Trophoblast cell (in vitro differentiated cells and primary cell): Measurements from ENCODE around the gene ITGA11.

Source experiments
- DNase-seq, 2 donors: peaks; one replicate each; pipeline ENCODE4 v3.0.0-alpha.2; 2016
- H2AFZ ChIP-seq: 2 replicates; pipeline ENCODE4 v1.6.1; 2013; ENCODE audit warnings: low read length, moderate library complexity, mild to moderate bottlenecking; ENCODE audit not compliant: insufficient read depth, poor library complexity
- H2AK5ac ChIP-seq: 2 replicates; pipeline ENCODE4 v1.6.1; 2013; ENCODE audit warnings: mild to moderate bottlenecking, low read length
- H2BK120ac ChIP-seq: 2 replicates; pipeline ENCODE4 v1.6.1; 2013; ENCODE audit warnings: low read length, mild to moderate bottlenecking, moderate library complexity; ENCODE audit not compliant: insufficient read depth, poor library complexity
- H2BK12ac ChIP-seq: 2 replicates; pipeline ENCODE4 v1.6.1; 2013; ENCODE audit warnings: mild to moderate bottlenecking, low read length, moderate library complexity
- H2BK5ac ChIP-seq: 2 replicates; pipeline ENCODE4 v1.6.1; 2013; ENCODE audit warnings: low read length, low read depth, moderate library complexity, mild to moderate bottlenecking; ENCODE audit not compliant: poor library complexity
- H3K14ac ChIP-seq: 2 replicates; pipeline ENCODE4 v1.6.1; 2013; ENCODE audit warnings: mild to moderate bottlenecking, low read length
- H3K18ac ChIP-seq: 2 replicates; pipeline ENCODE4 v1.6.1; 2013; ENCODE audit warnings: mild to moderate bottlenecking, low read length
- H3K23ac ChIP-seq: 2 replicates; pipeline ENCODE4 v1.6.1; 2013; ENCODE audit warnings: low read length
- H3K27ac ChIP-seq: 2 replicates; pipeline ENCODE4 v1.5.1; 2013; ENCODE audit warnings: low read depth, mild to moderate bottlenecking, inconsistent platforms, low read length, moderate library complexity
- H3K27me3 ChIP-seq: 2 replicates; pipeline ENCODE4 v1.6.1; 2013; ENCODE audit warnings: inconsistent platforms, mild to moderate bottlenecking, low read length, moderate library complexity; ENCODE audit not compliant: insufficient read depth
- H3K36me3 ChIP-seq, 2 experiments: 1 replicate in 1 of 2; 2 replicates in 1 of 2; pipeline ENCODE4 v1.6.1; 2013; ENCODE audit warnings: low read length in 2 of 2, mild to moderate bottlenecking in 2 of 2, moderate library complexity in 1 of 2; ENCODE audit not compliant: insufficient read depth in 2 of 2, control insufficient read depth in 1 of 2
- H3K4ac ChIP-seq: 2 replicates; pipeline ENCODE4 v1.6.1; 2013; ENCODE audit warnings: low read depth, mild to moderate bottlenecking, low read length, moderate library complexity
- H3K4me1 ChIP-seq, 2 experiments: 1 replicate in 1 of 2; 2 replicates in 1 of 2; pipeline ENCODE4 v1.6.1; 2013; ENCODE audit warnings: low read length in 2 of 2, mild to moderate bottlenecking in 2 of 2, moderate library complexity in 1 of 2; ENCODE audit not compliant: insufficient read depth in 2 of 2, control insufficient read depth in 1 of 2
- H3K4me2 ChIP-seq: 2 replicates; pipeline ENCODE4 v1.6.1; 2013; ENCODE audit warnings: inconsistent platforms, mild to moderate bottlenecking, low read length, moderate library complexity
- H3K4me3 ChIP-seq: 2 replicates; pipeline ENCODE4 v1.5.1; 2013; ENCODE audit warnings: mild to moderate bottlenecking, low read depth, low read length, inconsistent platforms
- H3K79me1 ChIP-seq: one replicate; pipeline ENCODE4 v1.6.1; 2013; ENCODE audit warnings: low read length
- H3K79me2 ChIP-seq: 2 replicates; pipeline ENCODE4 v1.6.1; 2013; ENCODE audit warnings: low read length, mild to moderate bottlenecking; ENCODE audit not compliant: control insufficient read depth, insufficient read depth, poor library complexity
- H3K9ac ChIP-seq: 2 replicates; pipeline ENCODE4 v1.6.1; 2013; ENCODE audit warnings: mild to moderate bottlenecking, low read length
- H3K9me3 ChIP-seq: 2 replicates; pipeline ENCODE4 v1.6.1; 2013; ENCODE audit warnings: low read depth, mild to moderate bottlenecking, control low read depth, inconsistent platforms, low read length; ENCODE audit not compliant: insufficient read depth
- H4K12ac ChIP-seq: 2 replicates; pipeline ENCODE4 v1.6.1; 2013; ENCODE audit warnings: low read depth, mild to moderate bottlenecking, low read length, moderate library complexity
- H4K8ac ChIP-seq: 2 replicates; pipeline ENCODE4 v1.6.1; 2013; ENCODE audit warnings: low read depth, mild to moderate bottlenecking, low read length, moderate library complexity
- H4K91ac ChIP-seq: one replicate; pipeline ENCODE4 v1.6.1; 2013; ENCODE audit warnings: low read depth, mild to moderate bottlenecking, low read length, moderate library complexity
- WGBS: extraction: QIAGEN DNeasy Blood & Tissue Kit; methylation state at CpG from one replicate; pipeline ENCODE4 v1.1.7; 2013; ENCODE audit warnings: missing lambda C conversion rate; ENCODE audit not compliant: insufficient read length, insufficient coverage; ENCODE audit errors: extremely low coverage; 5-methylcytosine and 5-hydroxymethylcytosine counted together

The ITGA11 gene

GRCh38 chr15:68431037-68431791 is 749 bp downstream of the ITGA11 start:
- WGBS, result no CpG with 5 or more reads among the region's 69 CpGs
- no peak overlapping the region for H2BK5ac ChIP-seq
- H3K79me2 ChIP-seq, result no peaks in the 10 kb centered on the region
- no peak overlapping the region for H3K4ac ChIP-seq
- H3K27ac ChIP-seq, result no peak overlapping the region
- H3K27me3 ChIP-seq, result peaks cover 31% of the 10 kb centered on the region
- H3K4me1 ChIP-seq, result peaks cover 12 to 17% of the 10 kb centered on the region in 2 experiments
- no peak overlapping the region for H2BK120ac ChIP-seq
- H3K18ac ChIP-seq, result no peak overlapping the region
- peak overlapping the region; percentile 76 for H3K4me3 ChIP-seq
- no peak overlapping the region for H2BK12ac ChIP-seq
- H3K4me2 ChIP-seq, result peak overlapping the region; percentile 77
- H3K23ac ChIP-seq, result no peak overlapping the region
- no peak overlapping the region for H3K14ac ChIP-seq
- no peak overlapping the region for H4K12ac ChIP-seq
- peaks cover 9% of the 10 kb centered on the region for H3K9me3 ChIP-seq
- H2AK5ac ChIP-seq, result no peak overlapping the region
- no peak overlapping the region for H3K9ac ChIP-seq
- peak in 1 of 2 donors; percentile 6 for DNase-seq
- H4K91ac ChIP-seq, result no peak overlapping the region
- H3K36me3 ChIP-seq, result no peaks in the 10 kb centered on the region
- no peaks in the 10 kb centered on the region for H3K79me1 ChIP-seq
- no peak overlapping the region for H4K8ac ChIP-seq
- no peak overlapping the region for H2AFZ ChIP-seq

GRCh38 chr15:68430471-68431036 is 1.4 kb downstream of the ITGA11 start:
- H4K8ac ChIP-seq, result no peak overlapping the region
- no peak overlapping the region for H3K9ac ChIP-seq
- H2BK12ac ChIP-seq, result no peak overlapping the region
- peaks cover 31% of the 10 kb centered on the region for H3K27me3 ChIP-seq
- H3K4me3 ChIP-seq, result no peak overlapping the region
- peaks cover 10% of the 10 kb centered on the region for H3K9me3 ChIP-seq
- H3K79me2 ChIP-seq, result no peaks in the 10 kb centered on the region
- no peak for DNase-seq
- H2AK5ac ChIP-seq, result no peak overlapping the region
- no peak overlapping the region for H3K14ac ChIP-seq
- H3K4me1 ChIP-seq, result peaks cover 12 to 17% of the 10 kb centered on the region in 2 experiments
- H3K36me3 ChIP-seq, result no peaks in the 10 kb centered on the region
- no CpG with 5 or more reads among the region's 12 CpGs for WGBS
- H3K4ac ChIP-seq, result no peak overlapping the region
- peak overlapping the region; percentile 77 for H3K4me2 ChIP-seq
- no peak overlapping the region for H4K91ac ChIP-seq
- no peak overlapping the region for H4K12ac ChIP-seq
- H2BK120ac ChIP-seq, result no peak overlapping the region
- H3K27ac ChIP-seq, result no peak overlapping the region
- H3K79me1 ChIP-seq, result no peaks in the 10 kb centered on the region
- no peak overlapping the region for H3K18ac ChIP-seq
- H2BK5ac ChIP-seq, result no peak overlapping the region
- H3K23ac ChIP-seq, result no peak overlapping the region
- H2AFZ ChIP-seq, result no peak overlapping the region

GRCh38 chr15:68429691-68430470 is 2.1 kb downstream of the ITGA11 start:
- H2AFZ ChIP-seq, result no peak overlapping the region
- H3K18ac ChIP-seq, result no peak overlapping the region
- peaks cover 10% of the 10 kb centered on the region for H3K9me3 ChIP-seq
- no peaks in the 10 kb centered on the region for H3K36me3 ChIP-seq
- no peak overlapping the region for H2BK12ac ChIP-seq
- no peak overlapping the region for H3K4me3 ChIP-seq
- no peaks in the 10 kb centered on the region for H3K79me1 ChIP-seq
- no peak overlapping the region for H3K23ac ChIP-seq
- no peak overlapping the region for H3K4ac ChIP-seq
- no peak overlapping the region for H2BK5ac ChIP-seq
- no peak overlapping the region for H3K4me2 ChIP-seq
- peak in 1 of 2 donors; percentile 42 for DNase-seq
- no peak overlapping the region for H2BK120ac ChIP-seq
- H3K79me2 ChIP-seq, result no peaks in the 10 kb centered on the region
- H4K12ac ChIP-seq, result no peak overlapping the region
- peaks cover 31% of the 10 kb centered on the region for H3K27me3 ChIP-seq
- no peak overlapping the region for H3K27ac ChIP-seq
- H2AK5ac ChIP-seq, result no peak overlapping the region
- H4K8ac ChIP-seq, result no peak overlapping the region
- H3K9ac ChIP-seq, result no peak overlapping the region
- no peak overlapping the region for H4K91ac ChIP-seq
- peaks cover 12 to 18% of the 10 kb centered on the region in 2 experiments for H3K4me1 ChIP-seq
- no CpG with 5 or more reads among the region's 5 CpGs for WGBS
- no peak overlapping the region for H3K14ac ChIP-seq

GRCh38 chr15:68428431-68428940 is 3.5 kb downstream of the ITGA11 start:
- Histone ChIP-seq H3K4me2 (no peak overlapping the region), H3K18ac (no peak overlapping the region), H4K8ac (no peak overlapping the region), H3K9me3 (peaks cover 7% of the 10 kb centered on the region), H3K27me3 (peaks cover 28% of the 10 kb centered on the region), H2AFZ (no peak overlapping the region), H3K4me1 (peaks cover 12 to 20% of the 10 kb centered on the region in 2 experiments), H3K36me3 (no peaks in the 10 kb centered on the region), H4K12ac (no peak overlapping the region), H3K9ac (no peak overlapping the region), H3K14ac (no peak overlapping the region), H3K79me1 (no peaks in the 10 kb centered on the region), H3K4ac (no peak overlapping the region), H2BK5ac (no peak overlapping the region), H3K23ac (no peak overlapping the region), H2BK12ac (no peak overlapping the region), H2BK120ac (no peak overlapping the region), H3K27ac (no peak overlapping the region), H4K91ac (no peak overlapping the region), H2AK5ac (no peak overlapping the region), H3K79me2 (no peaks in the 10 kb centered on the region), H3K4me3 (no peak overlapping the region)
- WGBS, result no CpG with 5 or more reads among the region's 2 CpGs
- no peak for DNase-seq
